H1 (cell line): ENCODE measurements around the gene TNFSF4. TPM values are rescaled to one million over a fixed set of nuclear protein-coding genes. Genes with fewer than 3 reads are reported as not detected.

ENCODE experiments used
- EZH2 ChIP-seq: fragments of 200-600 bp; sonication (generic); IDR thresholded peaks from 2 replicates; pipeline ENCODE4 v1.7.1; 2012; ENCODE audit warnings: low read depth, mild to moderate bottlenecking, moderate library complexity, low read length, inconsistent platforms; ENCODE audit not compliant: severe bottlenecking
- HDAC2 ChIP-seq, 2 experiments: fragments of 300-600 bp in 1 of 2; sonication (generic) in 1 of 2; IDR thresholded peaks; 2 replicates each; pipeline ENCODE4 v1.6.1; 2011 to 2012; ENCODE audit warnings: low read depth in 2 of 2, low read length in 2 of 2, mild to moderate bottlenecking in 2 of 2, moderate library complexity in 2 of 2, borderline replicate concordance in 1 of 2, inconsistent platforms in 1 of 2
- USF2 ChIP-seq: IDR thresholded peaks from 2 replicates; pipeline ENCODE4 v1.6.1; 2011; ENCODE audit warnings: low read length, improper control_type of control experiment
- polyA plus RNA-seq, 7 experiments: library from polyadenylated mRNA; depleted of rRNA in 3 of 7; stranded (reverse) in 5 of 7; unstranded in 2 of 7; fragments of >200 nt in 5 of 7; fragments of 200-250 nt in 2 of 7; gene quantifications; 1 replicate in 5 of 7; 2 replicates in 1 of 7; 4 replicates in 1 of 7; pipeline versions ENCODE4 v1.2.1 to v1.2.3, GENCODE V29; 2011 to 2013; ENCODE audit warnings: missing spikeins in 2 of 7, mixed read lengths in 2 of 7
- total RNA-seq: library from RNA; stranded (reverse); fragmentation: NEBNext Ultra II Directional; extraction: Animal tissue kit (Norgen Biotek cat#: 25700); gene quantifications from 2 replicates; pipeline ENCODE4 v1.2.1, GENCODE V29; 2021

Gene TNFSF4
- total and polyA plus RNA-seq, 2 of the 8 experiments (the other 6 are each of a cell fraction or from before 2014, with no cell fraction given), result 0.54 to 0.63 TPM

GRCh38 chr1:173205146-173206051 lies 1.7 kb downstream of the TNFSF4 start (continued):
- TF ChIP-seq USF2 (no peak), EZH2 (no peak), HDAC2 (IDR thresholded peaks at IDR 0.05; ENCODE audit: borderline replicate concordance in 1 of 2, low read depth in 2 of 2, low read length in 2 of 2) (no peak)
